ENCODE data around the gene FBRS.

FBRS gene

DNA sequence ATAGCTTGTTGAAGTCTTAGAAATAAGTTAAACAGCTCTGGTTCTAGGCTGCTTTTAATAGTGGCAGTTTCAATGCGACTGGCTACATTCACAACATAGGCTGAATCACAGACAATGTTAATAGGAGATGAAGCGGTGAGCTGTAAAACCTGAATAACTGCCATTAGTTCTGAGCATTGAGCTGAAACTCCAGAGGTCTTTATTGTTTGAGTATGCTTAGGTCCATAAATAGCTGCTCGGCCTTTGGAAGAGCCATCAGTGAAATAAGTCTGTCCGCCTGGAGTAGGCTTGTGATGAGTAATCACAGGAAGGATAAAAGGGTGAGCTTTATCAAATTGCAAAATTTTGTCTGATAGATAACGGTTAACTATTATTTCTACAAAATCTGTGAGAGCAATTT lies 38.6 kb upstream of the FBRS start:
- no peaks in the 10 kb centered on the region for H3K36me3 ChIP-seq
- TF ChIP-seq, protein P1, sequence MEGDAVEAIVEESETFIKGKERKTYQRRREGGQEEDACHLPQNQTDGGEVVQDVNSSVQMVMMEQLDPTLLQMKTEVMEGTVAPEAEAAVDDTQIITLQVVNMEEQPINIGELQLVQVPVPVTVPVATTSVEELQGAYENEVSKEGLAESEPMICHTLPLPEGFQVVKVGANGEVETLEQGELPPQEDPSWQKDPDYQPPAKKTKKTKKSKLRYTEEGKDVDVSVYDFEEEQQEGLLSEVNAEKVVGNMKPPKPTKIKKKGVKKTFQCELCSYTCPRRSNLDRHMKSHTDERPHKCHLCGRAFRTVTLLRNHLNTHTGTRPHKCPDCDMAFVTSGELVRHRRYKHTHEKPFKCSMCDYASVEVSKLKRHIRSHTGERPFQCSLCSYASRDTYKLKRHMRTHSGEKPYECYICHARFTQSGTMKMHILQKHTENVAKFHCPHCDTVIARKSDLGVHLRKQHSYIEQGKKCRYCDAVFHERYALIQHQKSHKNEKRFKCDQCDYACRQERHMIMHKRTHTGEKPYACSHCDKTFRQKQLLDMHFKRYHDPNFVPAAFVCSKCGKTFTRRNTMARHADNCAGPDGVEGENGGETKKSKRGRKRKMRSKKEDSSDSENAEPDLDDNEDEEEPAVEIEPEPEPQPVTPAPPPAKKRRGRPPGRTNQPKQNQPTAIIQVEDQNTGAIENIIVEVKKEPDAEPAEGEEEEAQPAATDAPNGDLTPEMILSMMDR (IDR thresholded peaks at IDR 0.05; ENCODE audit: low read depth, low read length) = no peak
- DNase-seq = no peak
- H3K4me3 ChIP-seq (ENCODE audit: low read depth, low read length) = no peak overlapping the region
- no peaks in the 10 kb centered on the region for H3K27me3 ChIP-seq
- peaks cover 7% of the 10 kb centered on the region for H3K4me1 ChIP-seq
- no peaks in the 10 kb centered on the region for H3K9me3 ChIP-seq

DNA sequence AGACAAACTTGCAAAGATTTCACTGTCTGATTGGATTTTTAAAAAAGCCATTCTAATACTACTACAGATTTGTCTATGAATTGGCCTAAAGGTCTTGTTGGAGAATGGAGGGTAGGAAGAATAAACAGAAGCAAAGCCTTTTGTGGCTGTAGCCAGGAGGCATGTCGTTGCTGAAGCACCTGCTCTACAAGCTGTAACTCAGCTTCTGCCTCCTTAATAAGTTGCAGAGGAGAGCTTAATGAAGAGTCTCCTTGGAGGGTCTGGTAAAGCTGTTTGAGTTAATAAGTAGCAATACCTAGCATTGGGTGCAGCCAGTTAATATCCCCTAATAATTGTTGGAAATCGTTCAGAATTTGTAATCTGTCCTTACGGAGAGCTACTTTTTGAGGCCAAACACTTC lies 38.1 kb upstream of the FBRS start:
- peaks cover 6% of the 10 kb centered on the region for H3K4me1 ChIP-seq
- no peak for DNase-seq
- no peaks in the 10 kb centered on the region for H3K9me3 ChIP-seq
- TF ChIP-seq, protein P1 (IDR thresholded peaks at IDR 0.05; ENCODE audit: low read depth, low read length) = no peak
- no peaks in the 10 kb centered on the region for H3K36me3 ChIP-seq
- H3K4me3 ChIP-seq (ENCODE audit: low read depth, low read length) = no peak overlapping the region
- no peaks in the 10 kb centered on the region for H3K27me3 ChIP-seq

DNA sequence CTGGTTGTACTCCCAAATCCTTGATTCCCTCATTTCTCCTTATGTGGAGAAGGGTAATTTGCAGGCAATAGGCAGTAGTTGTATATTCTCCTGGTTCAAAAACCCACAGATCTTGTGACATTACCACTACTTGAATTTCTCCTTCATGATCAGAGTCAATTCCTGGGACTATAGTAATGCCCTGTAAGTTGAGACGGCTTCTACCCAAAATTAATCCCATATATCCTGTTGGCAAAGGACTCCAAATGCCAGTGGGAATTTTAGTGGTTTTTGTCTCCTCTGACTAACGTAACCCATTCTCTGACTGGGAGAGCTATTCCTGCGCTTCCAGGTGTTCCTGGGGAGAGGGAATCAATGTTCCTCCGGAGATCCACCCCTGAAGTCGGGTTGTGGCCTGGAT lies 36.5 kb upstream of the FBRS start:
- Histone ChIP-seq H3K4me1 (no peaks in the 10 kb centered on the region; the same call in 1 of the 2 replicates), H3K36me3 (no peaks in the 10 kb centered on the region), H3K9me3 (no peaks in the 10 kb centered on the region), H3K4me3 (ENCODE audit: low read depth, low read length) (no peak overlapping the region), H3K27me3 (no peaks in the 10 kb centered on the region)
- TF ChIP-seq, protein P1 (IDR thresholded peaks at IDR 0.05; ENCODE audit: low read depth, low read length) = no peak
- no peak for DNase-seq

DNA sequence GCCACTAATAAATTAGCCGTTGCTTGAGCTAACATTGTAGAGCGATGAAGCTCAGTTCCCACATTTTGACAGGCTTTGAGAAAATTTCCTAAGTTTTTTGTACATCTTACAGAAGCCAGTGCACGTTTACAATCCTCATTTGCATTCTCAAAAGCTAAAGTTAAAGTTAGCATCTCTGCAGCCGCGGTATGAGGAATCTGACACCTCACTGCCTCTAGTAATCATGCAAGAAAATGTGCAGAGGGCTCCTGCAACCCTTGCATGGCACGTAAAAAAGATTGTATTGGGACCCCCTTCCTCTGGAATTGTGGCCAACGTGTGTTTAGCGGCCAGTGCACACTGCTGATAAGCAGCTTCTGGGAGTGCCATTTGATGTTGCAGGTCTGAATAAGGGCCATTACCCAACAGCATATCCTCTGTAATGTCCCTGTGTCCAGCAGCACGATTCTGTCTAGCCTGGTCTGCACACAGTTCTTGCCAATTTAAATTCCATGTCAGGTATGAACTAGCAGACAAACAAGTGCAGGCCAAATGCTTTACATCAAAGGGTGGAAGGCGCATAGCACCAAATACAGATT lies 35.7 kb upstream of the FBRS start:
- no peaks in the 10 kb centered on the region for H3K27me3 ChIP-seq
- DNase-seq = no peak
- no peak overlapping the region for H3K4me3 ChIP-seq (ENCODE audit: low read depth, low read length)
- no peaks in the 10 kb centered on the region; the same call in 1 of the 2 replicates for H3K4me1 ChIP-seq
- TF ChIP-seq, protein P1 (IDR thresholded peaks at IDR 0.05; ENCODE audit: low read depth, low read length) = no peak
- no peaks in the 10 kb centered on the region for H3K36me3 ChIP-seq
- H3K9me3 ChIP-seq = no peaks in the 10 kb centered on the region

DNA sequence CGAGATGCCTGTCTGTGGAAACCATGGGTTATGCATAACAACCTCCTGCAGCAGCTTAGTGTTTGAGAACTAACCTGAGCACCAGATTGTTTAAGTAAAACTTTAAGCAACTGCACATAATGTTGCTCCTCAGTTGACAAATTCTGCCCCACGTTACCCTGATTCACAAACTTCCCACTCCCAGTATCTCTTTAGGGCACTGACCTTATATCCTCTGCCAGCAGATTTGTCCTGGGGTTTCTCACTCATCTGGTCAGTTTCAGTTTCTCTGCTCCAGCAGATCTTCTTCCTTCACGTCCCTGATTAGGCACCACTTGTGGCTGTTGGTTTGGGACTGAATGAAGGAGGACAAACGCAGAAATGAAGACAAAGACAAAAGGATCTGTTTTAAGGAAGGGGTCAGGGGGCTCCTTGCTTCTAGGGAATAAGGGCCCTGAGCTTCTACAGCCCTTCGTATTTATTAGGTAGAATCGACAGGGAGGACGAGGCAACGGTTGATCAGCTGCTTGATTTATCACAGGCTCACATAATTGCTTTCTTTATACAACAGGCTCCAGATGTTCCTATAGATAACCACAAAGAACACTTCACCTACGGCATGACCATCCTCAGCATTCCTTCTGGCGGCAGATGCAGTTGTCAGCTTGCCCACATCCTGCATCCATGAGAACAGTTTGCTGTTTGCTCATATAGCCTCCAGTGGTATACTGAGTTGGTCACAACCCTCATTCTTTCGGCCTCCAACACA lies 34.5 kb upstream of the FBRS start:
- H3K36me3 ChIP-seq = no peaks in the 10 kb centered on the region
- H3K9me3 ChIP-seq = no peaks in the 10 kb centered on the region
- no peak for DNase-seq
- no peak overlapping the region for H3K4me3 ChIP-seq (ENCODE audit: low read depth, low read length)
- no peaks in the 10 kb centered on the region; the same call in none of the 2 replicates for H3K4me1 ChIP-seq
- TF ChIP-seq, protein P1 (IDR thresholded peaks at IDR 0.05; ENCODE audit: low read depth, low read length) = no peak
- H3K27me3 ChIP-seq = no peaks in the 10 kb centered on the region

DNA sequence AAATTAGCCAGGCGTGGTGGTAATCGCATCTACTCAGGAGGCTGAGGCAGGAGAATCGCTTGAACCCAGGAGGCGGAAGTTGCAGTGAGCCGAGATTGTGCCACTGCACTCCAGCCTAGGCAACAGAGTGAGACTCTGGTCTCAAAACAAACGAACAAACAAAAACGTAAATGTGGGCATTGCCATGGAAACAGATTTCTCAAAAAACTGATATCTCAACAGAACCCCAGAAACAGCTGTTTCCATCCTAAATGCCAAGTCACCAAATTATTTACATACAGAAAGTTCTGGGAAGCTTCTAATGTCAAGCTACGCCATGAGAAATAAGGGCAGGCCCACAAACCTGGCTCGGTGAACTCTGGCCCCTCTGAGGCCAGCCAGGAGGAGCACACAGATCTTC lies 32.0 kb upstream of the FBRS start:
- Histone ChIP-seq H3K27me3 (0 out of 2 replicates have a peak, but pooled peaks cover 2% of the 10 kb centered on the region), H3K4me1 (peaks cover 3% of the 10 kb centered on the region; the same call in 1 of the 2 replicates), H3K36me3 (no peaks in the 10 kb centered on the region), H3K4me3 (ENCODE audit: low read depth, low read length) (no peak overlapping the region), H3K9me3 (no peaks in the 10 kb centered on the region)
- no peak for DNase-seq
- TF ChIP-seq, protein P1 (IDR thresholded peaks at IDR 0.05; ENCODE audit: low read depth, low read length) = no peak
